ENCODE measurements around the gene EN1.

EN1 gene

DNA sequence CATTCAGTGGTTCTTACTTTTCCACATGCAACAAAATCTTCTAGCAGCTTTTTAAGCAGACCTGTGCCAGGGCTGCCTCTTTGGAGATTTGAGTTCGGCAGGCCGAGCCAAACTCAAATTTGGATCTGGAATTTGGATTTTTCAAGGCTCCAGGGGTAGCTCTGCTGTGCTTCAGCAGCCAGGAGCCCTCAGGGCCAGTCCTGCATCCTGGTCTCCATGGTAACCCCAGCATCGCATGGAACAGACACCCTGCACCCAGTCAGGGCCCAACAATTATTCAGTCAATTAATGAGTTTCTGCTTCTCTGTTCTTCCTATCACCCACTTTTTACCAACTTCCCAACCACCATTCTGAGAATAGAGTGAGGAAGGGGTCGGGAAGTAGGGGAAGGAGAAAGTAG is 30.0 kb downstream of the EN1 start:
- no peak for DNase-seq (ENCODE audit: low read depth)

DNA sequence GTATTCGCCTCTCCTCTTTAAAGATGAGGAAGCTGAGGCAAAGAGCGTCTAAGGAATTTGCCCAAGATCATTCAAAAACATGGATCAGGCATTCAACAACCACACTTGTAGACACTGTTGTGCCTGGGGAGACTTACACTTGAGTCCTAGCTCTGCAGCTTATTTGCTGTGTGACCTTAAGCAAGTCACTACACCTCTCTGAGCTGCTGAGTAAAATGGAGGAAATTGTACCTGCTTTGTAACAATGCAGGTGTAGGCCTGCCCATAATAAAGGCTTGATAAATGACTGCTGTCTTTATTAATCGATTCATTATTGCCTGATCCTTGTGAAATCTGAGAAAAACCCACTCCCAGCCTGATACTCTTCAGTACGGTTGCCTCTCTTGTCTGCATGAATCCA is 30.8 kb downstream of the EN1 start:
- DNase-seq (ENCODE audit: low read depth) = no peak

DNA sequence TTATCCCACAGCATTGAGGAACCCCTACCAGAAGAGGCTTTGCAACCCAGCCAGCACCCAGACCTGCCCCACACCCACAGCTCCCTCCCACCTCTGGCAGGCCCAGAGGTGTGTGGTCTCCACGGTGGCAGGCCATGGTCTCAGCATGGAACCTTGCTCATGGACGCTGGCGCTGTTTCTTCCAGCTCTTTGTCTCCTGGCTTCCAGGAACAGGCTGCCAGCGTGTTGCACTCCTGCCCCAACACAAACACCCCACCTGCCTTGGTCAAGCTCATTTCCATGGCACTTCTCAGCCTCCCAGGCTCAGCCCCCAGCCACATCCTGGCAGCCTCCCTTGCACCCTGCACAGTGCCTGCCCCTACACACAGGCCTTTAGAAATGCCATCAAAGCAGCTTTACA is 31.7 kb downstream of the EN1 start:
- DNase-seq (ENCODE audit: low read depth) = no peak

DNA sequence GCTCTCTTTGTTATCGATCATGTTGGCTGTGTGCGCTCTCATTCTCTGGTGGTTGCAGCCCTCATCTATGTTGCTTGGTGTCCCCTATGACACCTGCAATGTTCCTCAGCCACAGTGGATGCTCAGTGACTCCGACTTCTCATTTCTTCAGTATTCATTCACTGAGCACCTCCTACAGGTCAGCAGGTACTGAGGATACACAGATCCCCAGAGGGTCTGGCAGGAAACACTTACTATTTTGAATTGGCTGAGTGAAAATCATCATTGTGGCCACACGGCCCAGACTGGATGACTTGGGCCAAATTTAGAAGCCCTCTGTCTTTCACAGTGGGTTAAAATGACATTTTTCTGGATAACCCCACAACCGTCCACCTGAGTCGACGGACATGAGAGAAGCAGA is 32.1 kb downstream of the EN1 start:
- no peak for DNase-seq (ENCODE audit: low read depth)

DNA sequence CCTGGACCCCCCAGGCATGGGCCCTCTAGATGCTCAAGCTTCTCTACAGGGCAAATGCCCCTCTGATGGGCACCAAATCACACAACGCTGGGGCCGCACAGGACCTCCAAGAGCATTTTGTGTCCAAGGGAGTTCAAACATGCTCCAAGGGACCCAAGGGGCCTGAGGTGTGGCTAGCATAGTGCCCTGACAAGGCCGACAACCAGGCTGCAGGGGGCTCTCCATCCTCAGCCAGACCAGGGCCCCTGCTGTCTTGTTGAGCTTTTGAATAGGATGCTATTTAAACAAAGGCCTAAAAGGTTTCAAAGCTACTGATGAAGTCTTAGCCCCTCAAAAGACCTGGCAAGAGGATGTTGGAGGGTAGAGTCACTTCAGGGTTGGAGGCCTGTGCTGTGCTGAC is 33.1 kb downstream of the EN1 start:
- no peak for DNase-seq (ENCODE audit: low read depth)

DNA sequence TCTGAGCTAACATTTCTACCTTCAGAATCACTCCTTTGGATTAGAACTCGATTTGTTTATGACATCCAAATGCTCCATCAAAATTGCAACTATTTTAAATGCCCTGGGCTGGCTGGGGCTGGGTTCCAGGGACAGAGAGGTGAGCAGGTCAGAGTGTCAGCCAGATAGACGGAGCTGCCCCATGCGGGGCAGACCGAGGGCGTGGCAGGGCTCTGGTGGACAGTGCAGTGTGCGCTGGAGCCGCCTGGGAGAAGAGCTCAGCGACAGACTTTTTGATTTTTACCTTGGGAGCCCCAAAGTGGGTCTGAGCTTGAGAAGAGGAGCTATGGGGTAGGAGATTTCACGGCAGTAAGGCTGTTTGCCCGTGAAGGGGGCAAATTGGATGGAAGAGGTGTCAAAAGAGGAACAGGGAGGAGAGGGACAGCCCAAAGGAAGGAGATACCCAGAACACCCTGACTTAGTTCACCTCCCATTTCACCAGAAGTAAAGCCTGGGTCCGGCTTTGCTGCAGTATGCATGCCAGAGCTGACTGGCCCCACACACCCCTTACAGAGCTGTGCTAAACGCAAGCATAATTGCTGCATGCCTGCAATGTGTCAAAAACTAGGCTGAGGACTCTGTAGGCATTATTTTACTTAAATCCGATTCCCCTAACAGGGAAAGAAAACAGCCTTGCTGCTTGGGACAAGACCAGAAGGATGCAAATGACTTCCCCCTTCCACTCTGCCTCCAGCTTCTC is 33.7 kb downstream of the EN1 start:
- DNase-seq (ENCODE audit: low read depth) = no peak

DNA sequence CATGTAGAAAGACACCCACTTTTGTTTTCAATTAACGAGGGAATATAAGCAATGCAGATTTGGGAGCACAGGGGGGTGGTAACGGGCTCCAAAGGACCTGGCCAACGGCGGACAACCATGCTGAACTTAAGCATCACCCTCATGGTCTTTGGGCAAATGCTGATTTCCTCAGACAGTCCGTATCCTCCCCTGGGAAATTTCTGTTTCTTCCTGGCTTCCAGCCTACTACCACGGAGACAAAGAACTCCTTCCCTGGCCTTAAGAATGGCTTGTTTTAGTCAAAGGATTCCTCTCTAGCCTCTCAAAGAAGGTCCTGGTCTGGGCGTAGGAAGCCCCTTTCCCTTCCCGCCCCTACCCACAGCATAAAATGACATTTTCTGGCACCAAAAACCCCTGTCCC is 34.3 kb downstream of the EN1 start:
- no peak for DNase-seq (ENCODE audit: low read depth)

DNA sequence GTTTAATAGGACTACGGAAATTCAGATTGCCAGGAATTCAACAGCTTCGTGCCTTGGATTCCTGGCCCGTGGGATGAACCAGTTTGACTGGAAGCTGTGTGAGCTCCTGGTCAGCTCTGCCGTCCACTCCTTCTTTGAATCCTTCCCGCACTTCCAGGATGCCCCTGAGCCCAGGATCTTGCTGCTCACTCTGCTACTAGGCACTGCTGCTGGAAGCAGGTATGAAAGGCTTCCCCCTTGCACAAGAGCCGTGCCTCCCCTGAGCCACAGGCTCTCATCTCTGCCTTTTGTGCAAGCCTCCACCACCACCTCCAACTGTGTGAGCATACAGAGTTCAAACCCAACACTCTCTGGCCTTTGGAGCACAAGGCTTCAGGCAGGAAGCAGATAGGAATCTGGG is 34.9 kb downstream of the EN1 start:
- no peak for DNase-seq (ENCODE audit: low read depth)

DNA sequence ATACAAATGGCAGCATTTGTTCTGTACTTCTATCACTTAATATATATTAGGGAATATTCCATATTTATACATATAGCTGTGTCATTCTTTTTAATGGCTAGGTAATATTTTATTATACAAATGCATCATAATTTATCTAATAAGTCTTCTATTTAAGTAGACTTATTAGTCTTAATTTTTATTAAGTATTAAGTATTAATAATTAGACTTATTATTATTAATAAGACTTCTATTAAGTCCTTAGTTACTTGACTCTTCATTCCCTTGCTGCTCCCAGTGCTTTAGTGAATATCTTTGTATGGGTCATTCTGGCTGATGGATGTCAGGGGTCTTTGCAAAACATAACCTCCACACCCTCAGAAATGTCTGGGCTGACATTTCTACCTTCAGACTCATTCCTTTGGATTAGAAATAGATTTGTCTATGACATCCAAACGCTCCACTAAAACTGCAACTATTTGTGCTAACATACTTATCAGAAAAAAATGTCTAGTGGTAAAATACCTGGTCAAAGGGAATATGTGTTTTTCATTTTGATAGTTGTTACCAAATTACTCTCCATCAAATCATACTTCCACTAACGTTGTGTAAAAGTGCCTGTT is 35.8 kb downstream of the EN1 start:
- DNase-seq (ENCODE audit: low read depth) = no peak

DNA sequence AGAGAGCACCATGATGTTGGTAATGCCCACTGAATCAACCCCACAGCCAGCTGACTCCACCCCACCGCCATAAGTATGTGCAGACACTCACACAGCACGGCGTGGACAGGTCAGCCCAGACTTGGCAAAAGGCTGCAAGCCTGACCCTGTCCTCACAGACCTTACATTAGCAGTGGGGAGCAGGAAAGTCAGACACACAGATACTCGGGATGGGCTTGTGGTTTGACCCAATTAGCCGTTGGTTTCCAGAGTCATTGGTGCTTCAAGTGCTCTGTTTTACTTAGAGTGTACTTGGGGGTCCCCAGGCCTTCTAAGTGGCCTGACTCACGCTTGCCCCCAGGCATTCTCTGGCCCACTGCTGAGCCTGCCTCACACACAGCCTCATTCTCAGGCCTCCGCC is 36.7 kb downstream of the EN1 start:
- DNase-seq (ENCODE audit: low read depth) = no peak

DNA sequence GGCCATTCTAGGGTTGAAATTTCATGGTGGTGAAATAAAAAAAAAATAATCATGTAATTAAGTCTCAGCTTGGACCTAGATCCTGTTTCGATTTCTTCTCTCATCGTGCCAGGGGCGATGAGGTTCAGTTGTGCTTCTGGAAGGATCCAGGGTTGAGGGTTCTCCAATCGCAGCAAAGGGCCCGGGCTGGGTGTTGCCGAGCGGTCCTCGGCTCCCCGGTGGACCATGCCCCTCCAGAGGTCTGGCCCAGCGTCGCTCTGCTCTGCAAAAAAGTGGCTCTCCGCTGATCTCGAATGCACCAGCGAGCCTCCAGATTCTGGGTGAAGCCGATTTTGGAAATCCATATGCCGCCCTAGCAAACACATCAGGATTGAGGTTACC is 39.0 kb downstream of the EN1 start:
- DNase-seq (ENCODE audit: low read depth) = no peak

DNA sequence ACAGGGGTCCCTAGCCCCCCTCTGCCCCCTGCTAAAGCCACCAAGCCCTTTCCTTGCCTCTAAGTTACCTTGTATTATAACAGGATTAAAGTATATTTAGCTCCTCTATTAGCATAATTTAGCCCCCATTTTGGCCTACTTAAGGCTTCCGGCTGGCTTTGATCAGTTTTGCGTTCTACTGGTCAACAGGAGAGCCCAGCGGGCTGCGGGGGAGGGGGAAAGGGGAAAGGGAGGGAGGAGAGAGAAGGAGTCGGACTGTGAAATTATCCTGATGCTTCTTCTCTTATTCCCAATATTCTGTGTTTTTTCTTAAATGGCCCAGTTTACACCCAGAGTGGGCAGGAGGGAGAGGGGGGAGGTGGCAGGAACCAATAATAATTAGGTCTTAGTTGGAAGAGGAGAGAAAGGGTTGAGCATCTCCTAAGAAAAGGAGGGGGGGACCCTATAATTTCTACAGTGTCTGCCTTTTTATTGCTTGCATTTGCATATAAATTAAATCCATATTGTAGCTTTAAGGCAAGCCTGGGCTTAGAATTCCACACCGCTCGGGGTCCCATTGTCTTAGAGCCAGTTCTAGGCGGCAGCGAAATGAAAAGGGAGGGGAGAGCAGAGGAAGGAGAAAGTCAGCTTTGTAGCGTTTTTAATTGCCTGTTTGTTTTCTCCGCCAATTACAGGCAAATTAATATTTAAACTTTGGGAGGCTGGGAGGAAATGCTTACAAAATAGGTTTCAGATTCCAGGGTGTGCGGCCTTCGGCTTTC is 39.6 kb downstream of the EN1 start:
- no peak for DNase-seq (ENCODE audit: low read depth)

DNA sequence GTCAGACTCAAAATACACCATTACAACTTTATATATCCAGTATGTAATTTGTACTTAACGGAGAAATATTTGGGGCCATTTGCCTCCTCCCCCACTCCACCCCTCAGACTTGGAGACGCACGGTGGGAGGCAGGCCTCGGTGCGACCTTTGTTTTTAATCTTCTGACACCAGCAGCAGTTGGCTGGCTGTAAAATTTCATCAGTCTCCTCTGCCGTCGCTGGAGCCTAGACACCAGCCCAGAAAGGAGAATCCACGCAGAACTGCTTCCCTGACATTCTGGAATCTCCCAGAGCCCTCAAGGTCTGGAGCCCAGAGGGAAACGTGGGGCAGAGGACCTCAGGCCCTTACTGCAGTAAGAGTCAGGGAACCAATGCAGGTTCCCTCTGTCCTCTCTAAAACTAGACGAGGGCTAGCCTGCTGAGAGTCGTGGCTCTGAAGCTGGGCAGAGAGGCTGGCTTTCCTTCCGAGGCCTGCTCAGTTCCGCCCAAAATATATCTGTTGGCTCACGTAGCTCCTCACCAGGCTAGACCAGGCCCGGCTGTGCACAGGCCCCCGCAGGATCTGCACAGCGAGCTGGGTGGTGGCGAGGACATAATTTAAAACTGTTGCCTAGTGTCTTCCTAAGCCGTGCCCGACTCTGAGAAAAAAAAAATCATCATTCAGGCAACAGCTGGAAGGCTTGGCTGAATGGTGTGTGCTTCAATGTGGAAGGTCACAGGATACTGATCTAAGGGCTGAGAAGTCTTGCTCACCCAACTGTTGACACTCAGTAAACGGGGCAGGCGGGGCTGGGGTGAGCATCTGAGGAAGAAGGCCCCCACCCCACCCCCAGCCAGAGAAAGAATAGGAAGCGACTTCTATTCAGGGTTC is 40.4 kb downstream of the EN1 start:
- no peak for DNase-seq (ENCODE audit: low read depth)

DNA sequence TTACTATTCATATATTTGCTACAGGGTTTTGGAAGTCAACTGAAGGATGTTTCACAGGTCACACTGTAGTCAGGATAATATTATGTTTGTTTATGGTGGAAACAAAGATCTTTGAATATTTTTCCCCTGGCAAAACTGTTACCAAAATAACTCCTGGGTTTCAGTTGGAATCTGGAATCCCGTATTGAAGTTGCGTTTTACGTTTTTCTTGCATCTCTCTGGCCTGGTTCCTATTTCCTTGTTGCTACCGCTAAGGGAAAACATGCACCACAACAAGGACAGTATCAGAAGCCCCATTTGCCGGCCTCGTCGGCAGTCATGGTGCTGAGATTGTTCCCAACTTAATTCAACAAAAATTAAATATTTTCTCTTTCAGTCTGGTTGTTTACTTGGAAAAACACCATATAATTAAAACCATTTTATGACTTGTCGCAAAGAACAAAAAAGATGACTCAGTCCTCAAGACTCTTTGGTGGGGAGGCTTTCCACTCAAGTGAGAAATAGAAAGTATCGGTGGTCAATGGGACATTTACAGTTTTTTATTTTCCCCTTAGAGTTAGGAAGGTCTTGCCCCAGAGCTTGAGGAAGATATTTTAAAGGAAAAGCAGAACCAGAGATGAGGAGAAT is 42.3 kb downstream of the EN1 start:
- no peak for DNase-seq (ENCODE audit: low read depth)

DNA sequence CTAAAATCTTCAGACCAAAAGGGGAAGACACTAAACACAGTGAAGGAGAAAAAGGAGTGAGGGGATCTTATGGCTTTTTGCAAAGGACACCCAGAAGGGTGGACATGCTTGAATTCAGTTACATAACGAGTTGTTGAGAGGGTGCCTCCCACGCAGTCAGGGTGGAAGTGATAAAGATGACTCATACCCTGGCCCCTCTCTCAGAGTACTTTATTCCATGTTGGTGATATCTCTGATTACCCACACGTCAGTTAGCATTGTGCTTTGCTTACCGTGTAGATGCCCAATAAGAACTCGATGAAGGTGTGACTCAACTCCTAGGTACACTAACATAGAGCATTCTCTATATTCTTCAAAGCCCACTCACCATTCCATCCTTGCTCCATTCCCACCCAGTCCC is 44.4 kb downstream of the EN1 start:
- DNase-seq (ENCODE audit: low read depth) = no peak

DNA sequence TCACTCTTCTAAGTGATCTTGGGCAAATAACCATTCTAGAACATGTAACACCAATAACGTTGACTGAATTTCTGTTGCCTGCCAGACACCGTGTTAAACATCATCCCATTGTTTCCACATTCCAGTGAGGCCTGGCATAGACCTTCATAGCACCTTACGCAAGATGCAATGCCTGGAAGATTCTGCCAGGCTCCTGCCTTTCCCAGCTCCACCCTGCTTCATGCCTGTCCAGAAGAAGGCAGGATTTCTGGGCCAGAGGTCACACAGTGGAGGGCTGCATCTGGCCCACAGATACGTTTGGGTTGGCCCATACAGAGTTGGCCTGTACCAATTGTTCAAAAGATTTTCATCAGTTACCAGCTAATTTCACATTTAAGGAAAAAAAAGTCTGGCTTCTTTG is 46.3 kb downstream of the EN1 start:
- no peak for DNase-seq (ENCODE audit: low read depth)

DNA sequence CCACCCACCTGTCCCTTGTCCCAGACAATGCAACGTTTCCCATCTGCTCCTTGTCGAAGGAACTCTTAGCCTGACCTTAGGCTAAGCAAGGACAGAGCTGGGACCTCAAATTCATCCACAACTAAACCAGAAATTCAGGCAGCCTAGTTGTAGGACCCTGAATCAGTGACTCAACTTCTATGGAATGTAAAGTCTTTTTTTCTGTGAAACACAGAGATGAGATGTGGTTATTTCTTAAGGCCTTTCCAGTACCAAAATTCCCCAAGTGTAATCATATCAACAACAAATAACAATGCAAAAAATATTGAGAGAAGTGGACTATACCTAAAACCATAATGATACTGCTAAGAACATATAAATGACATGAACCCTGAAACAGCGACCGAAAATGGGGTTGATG is 46.7 kb downstream of the EN1 start:
- no peak for DNase-seq (ENCODE audit: low read depth)

DNA sequence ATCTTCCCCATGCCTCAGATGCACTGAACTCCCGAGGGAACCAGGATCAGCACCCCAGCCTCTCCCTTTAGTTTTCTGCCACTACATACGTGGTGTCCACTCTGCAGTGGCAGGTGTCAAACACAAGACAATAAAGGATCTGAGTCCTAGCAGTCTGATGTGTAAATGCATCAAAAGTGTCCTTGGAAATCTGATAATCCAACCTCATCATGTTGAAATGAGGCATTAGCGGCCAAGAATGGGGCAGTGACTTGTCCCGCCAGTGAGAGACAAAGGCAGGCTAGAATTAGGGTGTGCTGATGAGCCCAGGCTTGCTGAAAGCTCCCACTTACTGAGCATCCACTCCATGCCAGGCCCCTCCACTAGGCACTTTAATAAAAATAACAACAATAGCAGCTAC is 52.9 kb downstream of the EN1 start:
- DNase-seq (ENCODE audit: low read depth) = no peak

Measured in stimulated activated CD8-positive, alpha-beta memory T cell treated with anti-CD3 and anti-CD28 coated beads, Interleukin-7, amount 100 ng/mL, for 24 hours (primary cell).